WTC11 (cell line): ENCODE data around the gene RBM18. TPM values are rescaled to one million over a fixed set of nuclear protein-coding genes. Genes with fewer than 3 reads are reported as not detected.

Source experiments
- AR ChIP-seq: fragments of 250-450 bp; sonication (Bioruptor Pico); IDR thresholded peaks from 2 replicates; pipeline ENCODE4 v1.9.0; 2021; ENCODE audit warnings: mild to moderate bottlenecking
- ATF1 ChIP-seq: sonication (generic); formaldehyde crosslinking; IDR thresholded peaks from 2 replicates; pipeline ENCODE4 v1.8.1; 2023; ENCODE audit warnings: mild to moderate bottlenecking, moderate library complexity, missing genetic modification reagents
- ELF4 ChIP-seq: sonication (generic); formaldehyde crosslinking; IDR thresholded peaks from 2 replicates; pipeline ENCODE4 v1.8.1; 2022; ENCODE audit warnings: low read depth, mild to moderate bottlenecking, moderate library complexity, missing genetic modification reagents
- ETV6 ChIP-seq: sonication (generic); formaldehyde crosslinking; IDR thresholded peaks from 2 replicates; pipeline ENCODE4 v1.8.1; 2022; ENCODE audit warnings: mild to moderate bottlenecking, missing genetic modification reagents
- GRHL2 ChIP-seq: fragments of 250-450 bp; sonication (Bioruptor Pico); IDR thresholded peaks from 2 replicates; pipeline ENCODE4 v1.8.0; 2022; ENCODE audit warnings: mild to moderate bottlenecking, moderate library complexity; ENCODE audit not compliant: insufficient replicate concordance, severe bottlenecking
- HMGXB4 ChIP-seq: sonication (generic); formaldehyde crosslinking; IDR thresholded peaks from 2 replicates; pipeline ENCODE4 v1.8.1; 2023; ENCODE audit warnings: mild to moderate bottlenecking, moderate library complexity, missing genetic modification reagents
- IRF2 ChIP-seq: sonication (generic); formaldehyde crosslinking; IDR thresholded peaks from 2 replicates; pipeline ENCODE4 v1.8.0; 2022; ENCODE audit warnings: low read depth, missing genetic modification reagents, borderline replicate concordance
- MXD4 ChIP-seq: fragments of 250-450 bp; sonication (Bioruptor Pico); IDR thresholded peaks from 2 replicates; pipeline ENCODE4 v1.8.0; 2021; ENCODE audit warnings: mild to moderate bottlenecking, moderate library complexity, borderline replicate concordance
- NR2C2 ChIP-seq: sonication (generic); formaldehyde crosslinking; IDR thresholded peaks from 2 replicates; pipeline ENCODE4 v1.8.0; 2022; ENCODE audit warnings: mild to moderate bottlenecking, missing genetic modification reagents
- PRRX2 ChIP-seq: fragments of 250-450 bp; sonication (Bioruptor Pico); IDR thresholded peaks from 2 replicates; pipeline ENCODE4 v1.8.0; 2021; ENCODE audit warnings: mild to moderate bottlenecking
- RORB ChIP-seq: fragments of 250-450 bp; sonication (Bioruptor Pico); IDR thresholded peaks from 2 replicates; pipeline ENCODE4 v1.9.0; 2021; ENCODE audit warnings: mild to moderate bottlenecking
- SOX15 ChIP-seq: fragments of 250-450 bp; sonication (Bioruptor Pico); IDR thresholded peaks from 2 replicates; pipeline ENCODE4 v1.9.0; 2021; ENCODE audit warnings: mild to moderate bottlenecking
- STAT6 ChIP-seq: sonication (generic); formaldehyde crosslinking; conservative IDR thresholded peaks from 2 replicates; pipeline ENCODE4 v1.8.1; 2023; ENCODE audit warnings: mild to moderate bottlenecking, low read depth, missing genetic modification reagents, moderate library complexity
- USF2 ChIP-seq: sonication (generic); formaldehyde crosslinking; IDR thresholded peaks from 2 replicates; pipeline ENCODE4 v1.8.1; 2023; ENCODE audit warnings: mild to moderate bottlenecking, missing genetic modification reagents, moderate library complexity
- ZBTB21 ChIP-seq: sonication (generic); formaldehyde crosslinking; IDR thresholded peaks from 2 replicates; pipeline ENCODE4 v1.8.1; 2023; ENCODE audit warnings: mild to moderate bottlenecking, missing genetic modification reagents, borderline replicate concordance
- ZBTB43 ChIP-seq: sonication (generic); formaldehyde crosslinking; IDR thresholded peaks from 2 replicates; pipeline ENCODE4 v1.8.1; 2023; ENCODE audit warnings: mild to moderate bottlenecking, missing genetic modification reagents
- ZNF232 ChIP-seq: sonication (generic); formaldehyde crosslinking; IDR thresholded peaks from 2 replicates; pipeline ENCODE4 v1.8.0; 2022; ENCODE audit warnings: mild to moderate bottlenecking, missing genetic modification reagents
- ZNF281 ChIP-seq: sonication (generic); formaldehyde crosslinking; IDR thresholded peaks from 2 replicates; pipeline ENCODE4 v1.8.0; 2023; ENCODE audit warnings: mild to moderate bottlenecking, missing genetic modification reagents
- ZNF396 ChIP-seq: fragments of 250-450 bp; sonication (Bioruptor Pico); IDR thresholded peaks from 2 replicates; pipeline ENCODE4 v1.8.0; 2021; ENCODE audit warnings: mild to moderate bottlenecking, moderate library complexity, borderline replicate concordance
- ZNF532 ChIP-seq: fragments of 250-450 bp; sonication (Bioruptor Pico); IDR thresholded peaks from 2 replicates; pipeline ENCODE4 v1.9.0; 2021; ENCODE audit warnings: mild to moderate bottlenecking, borderline replicate concordance
- ZNF671 ChIP-seq: fragments of 250-450 bp; sonication (Bioruptor Pico); IDR thresholded peaks from 2 replicates; pipeline ENCODE4 v1.8.0; 2021; ENCODE audit warnings: mild to moderate bottlenecking
- total RNA-seq: library from RNA; stranded (reverse); gene quantifications from 3 replicates; pipeline ENCODE4 v1.2.3, GENCODE V29; 2021

Gene RBM18
- total RNA-seq, 1 experiment from 2014 or later, result 11.4 TPM

GRCh38 chr9:122213589-122214413, 50.8 kb downstream of the RBM18 start (continued):
- peak; percentile 88; the same call in 1 of the 2 replicates for TF ChIP-seq ELF4 (CRISPR knock-in tag)
- peak; percentile 61; the same call in 1 of the 2 replicates for TF ChIP-seq ZBTB21 (CRISPR knock-in tag)
- TF ChIP-seq STAT6 (CRISPR knock-in tag), result no peak
- peak; percentile 84 for TF ChIP-seq ZBTB43 (CRISPR knock-in tag)
- TF ChIP-seq AR, result no peak
- TF ChIP-seq PRRX2 (CRISPR knock-in tag), result no peak
- no peak for TF ChIP-seq RORB (CRISPR knock-in tag)
- TF ChIP-seq ZNF532 (CRISPR knock-in tag), result no peak
- TF ChIP-seq HMGXB4 (CRISPR knock-in tag), result peak; percentile 65; the same call in 1 of the 2 replicates
- TF ChIP-seq ZNF232 (CRISPR knock-in tag), result peak; percentile 82; the same call in 1 of the 2 replicates
- peak; percentile 56 for TF ChIP-seq NR2C2 (CRISPR knock-in tag)
- no peak for TF ChIP-seq ZNF396 (CRISPR knock-in tag)
- TF ChIP-seq ETV6, result peak; percentile 93
- TF ChIP-seq USF2 (CRISPR knock-in tag), result no peak; the same call in none of the 2 replicates
- no peak for TF ChIP-seq ZNF671 (CRISPR knock-in tag)
- TF ChIP-seq IRF2 (CRISPR knock-in tag), result no peak
- no peak for TF ChIP-seq SOX15 (CRISPR knock-in tag)
- TF ChIP-seq MXD4 (CRISPR knock-in tag), result no peak
- TF ChIP-seq ATF1, result no peak
- TF ChIP-seq ZNF281 (CRISPR knock-in tag), result peak; percentile 94
- no peak for TF ChIP-seq GRHL2 (CRISPR knock-in tag)
